HG03196 (cell line): Measurements from ENCODE around the gene DLK1.

Experiments used
- ATAC-seq: cut with Tn5 transposase; IDR thresholded peaks from one replicate; pipeline ENCODE4 v1.9.1; 2021; ENCODE audit not compliant: unreplicated experiment

The DLK1 gene

DNA sequence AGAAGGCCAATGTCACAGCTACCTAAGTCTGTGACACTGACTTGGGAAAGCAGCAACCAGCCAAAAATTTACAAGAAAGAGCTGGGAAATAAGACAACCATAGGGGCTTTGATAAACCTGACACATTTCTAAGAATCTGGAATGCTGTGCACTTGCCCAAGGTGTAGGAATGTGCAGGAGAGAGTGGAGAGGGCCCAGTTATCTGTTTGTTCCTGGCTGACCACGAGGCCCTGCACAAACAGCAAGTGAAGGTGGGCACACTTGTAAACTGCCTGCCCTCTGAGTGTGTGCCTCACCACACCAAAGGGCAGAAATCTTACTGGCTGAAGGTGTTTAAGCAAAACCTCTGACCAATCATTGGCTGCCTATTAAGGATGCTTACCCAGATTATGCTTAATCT, 27.3 kb downstream of the DLK1 start:
- ATAC-seq = no peak

GRCh38 chr14:100755649-100756048, 29.0 kb downstream of the DLK1 start:
- ATAC-seq = no peak

DNA sequence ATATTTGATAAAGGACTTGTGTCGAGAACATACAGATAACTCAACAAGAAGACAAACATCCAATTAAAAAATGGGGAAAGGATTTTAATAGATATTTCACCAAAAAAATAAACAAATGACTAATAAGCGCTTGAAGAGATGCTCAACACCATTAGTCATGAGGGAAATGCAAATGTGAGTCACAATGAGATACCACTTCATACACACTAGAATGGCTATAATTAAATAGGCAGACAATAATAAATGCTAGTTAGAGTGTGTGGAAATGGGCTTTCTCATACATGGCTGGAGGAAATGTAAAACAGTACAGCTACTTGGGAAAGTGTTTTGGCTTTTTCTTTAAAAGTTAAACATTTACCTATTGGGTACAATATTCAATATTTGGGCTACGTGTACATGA, 34.8 kb downstream of the DLK1 start:
- no peak for ATAC-seq

- no peak for ATAC-seq
These were observed 35.4 kb downstream of the DLK1 start for GRCh38 chr14:100762089-100762515.

DNA sequence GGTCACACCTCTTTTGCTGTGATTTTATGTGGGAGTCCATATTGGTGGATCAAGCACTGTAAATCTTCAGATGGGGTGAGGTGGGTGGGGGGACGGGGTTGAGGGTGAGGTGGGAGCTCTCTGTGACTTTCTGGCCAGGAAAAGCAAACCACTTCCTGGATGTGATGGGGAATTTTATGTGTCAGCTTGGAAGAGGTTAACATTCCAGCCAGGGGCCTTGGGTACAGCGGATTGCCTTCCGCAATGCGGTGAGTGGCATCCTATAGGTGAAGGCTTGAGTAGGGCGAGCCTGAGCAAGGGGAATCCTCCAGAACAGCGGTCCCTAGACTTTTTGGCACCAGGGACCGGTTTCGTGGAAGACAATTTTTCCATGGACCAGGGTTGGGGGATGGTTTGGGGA, 36.2 kb downstream of the DLK1 start:
- no peak for ATAC-seq

GRCh38 chr14:100764471-100765115, 37.9 kb downstream of the DLK1 start:
- no peak for ATAC-seq

DNA sequence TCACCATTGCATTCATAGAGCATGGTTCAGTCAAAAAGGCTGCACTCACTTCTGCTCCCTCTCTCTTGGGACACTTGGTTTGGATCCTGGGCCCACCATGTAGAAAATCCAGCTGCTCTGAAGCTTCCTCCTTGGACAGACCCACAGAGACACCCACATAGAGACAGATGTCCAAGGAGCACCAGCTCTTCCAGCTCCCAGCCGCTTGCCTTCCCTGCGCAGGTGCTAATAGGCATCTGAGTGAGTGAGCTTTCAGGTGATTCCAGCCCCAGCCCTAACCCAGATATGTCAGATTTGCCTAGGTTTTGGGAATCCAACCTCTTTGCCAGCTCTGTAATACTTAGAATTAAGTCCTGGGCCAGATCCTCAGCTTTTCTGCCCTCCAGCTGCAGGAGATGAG, 38.6 kb downstream of the DLK1 start:
- no peak for ATAC-seq

- ATAC-seq = no peak
These were observed 39.3 kb downstream of the DLK1 start for GRCh38 chr14:100765991-100766390.

GRCh38 chr14:100767003-100767787, 40.5 kb downstream of the DLK1 start:
- ATAC-seq = no peak

DNA sequence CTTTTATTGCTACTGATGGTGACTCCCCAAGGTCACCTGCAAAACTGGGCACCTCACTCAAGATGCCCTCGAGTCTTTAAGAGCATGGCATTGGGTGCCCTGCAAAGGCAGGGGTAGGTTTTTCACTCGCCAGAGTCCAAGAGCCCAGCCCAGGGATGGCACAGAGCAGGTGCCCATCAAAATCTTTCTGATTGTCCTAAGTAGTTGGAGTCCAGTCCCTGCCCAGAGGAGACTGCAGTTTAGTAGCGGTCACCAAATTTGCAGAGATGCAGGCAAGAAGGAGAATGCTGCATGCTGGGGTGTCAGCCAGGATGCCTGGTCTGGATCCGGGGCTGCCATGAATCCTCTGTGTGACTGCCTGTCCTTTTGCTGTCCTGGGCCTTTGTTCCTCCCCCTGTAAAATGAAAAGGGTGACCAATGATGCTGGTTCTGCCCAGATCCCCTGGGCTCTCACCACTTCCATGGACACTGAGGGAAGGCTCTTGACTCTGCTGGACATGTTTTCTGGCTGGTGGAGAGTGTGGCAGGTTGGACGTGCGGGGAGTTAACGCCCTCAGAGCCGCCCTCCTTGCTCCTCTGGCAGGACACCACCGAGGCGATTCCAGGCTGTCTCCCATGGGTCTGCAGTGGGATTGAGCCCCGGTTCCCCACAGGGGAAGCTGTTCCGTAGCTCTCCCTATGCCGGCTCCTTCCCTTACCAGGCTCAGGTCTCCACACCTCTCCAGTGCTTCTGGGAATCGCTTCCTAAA, 41.3 kb downstream of the DLK1 start:
- ATAC-seq = no peak

- no peak for ATAC-seq
These were observed 42.6 kb downstream of the DLK1 start for GRCh38 chr14:100769035-100769939.

GRCh38 chr14:100770046-100770445, 43.4 kb downstream of the DLK1 start:
- no peak for ATAC-seq

- ATAC-seq = no peak
These were observed 44.0 kb downstream of the DLK1 start for GRCh38 chr14:100770605-100771120.

- ATAC-seq = no peak
These were observed 44.6 kb downstream of the DLK1 start for GRCh38 chr14:100771121-100771800.

- no peak for ATAC-seq
These were observed 46.0 kb downstream of the DLK1 start for GRCh38 chr14:100772607-100773165.

GRCh38 chr14:100773331-100774163, 46.9 kb downstream of the DLK1 start:
- no peak for ATAC-seq

DNA sequence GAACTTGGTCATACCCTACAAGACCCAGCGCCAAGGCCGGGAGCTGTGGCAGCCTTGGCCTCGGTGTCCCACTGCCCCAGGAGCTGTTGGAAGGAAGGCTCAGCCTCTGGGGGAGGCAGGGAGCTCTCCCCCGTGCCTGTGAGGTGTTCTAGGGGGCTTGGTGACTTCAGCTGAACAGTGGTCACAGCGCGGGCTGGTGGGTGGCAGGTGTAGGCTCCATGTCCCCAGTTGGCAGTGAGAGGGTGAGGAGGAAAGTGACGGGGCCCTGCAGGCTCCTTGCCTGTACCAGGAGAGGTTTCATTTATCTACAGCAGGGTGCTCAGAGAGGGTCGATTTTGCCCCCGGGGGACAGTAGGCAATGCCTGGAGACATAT, 47.5 kb downstream of the DLK1 start:
- ATAC-seq = no peak

DNA sequence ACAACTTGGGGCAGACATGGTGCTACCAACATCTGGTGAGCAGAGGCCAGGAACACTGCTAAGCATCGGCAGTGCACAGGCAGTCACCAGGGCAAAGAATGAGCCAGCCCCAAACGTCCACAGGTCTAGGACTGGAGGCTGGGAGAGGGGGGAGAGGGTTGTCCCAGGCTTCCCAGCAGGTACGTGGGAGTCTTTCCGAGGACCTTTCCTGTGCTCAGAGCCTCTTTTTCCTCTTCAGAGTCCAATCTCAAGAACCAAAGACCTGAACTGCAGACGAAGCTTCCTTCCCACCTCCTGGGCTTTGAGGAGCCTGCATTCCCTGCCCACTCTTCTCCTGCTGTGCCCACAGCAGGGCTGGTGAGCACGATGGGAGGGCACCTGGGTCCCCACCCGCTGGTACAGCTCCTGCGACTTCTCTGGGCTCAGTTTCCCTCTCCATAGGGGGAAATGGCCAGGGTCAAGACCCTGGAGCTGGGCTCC, 48.7 kb downstream of the DLK1 start:
- no peak for ATAC-seq
